ENCODE data around the gene ZMYM5.
"Not testable (repeated sequence)": the region's sequence is repeated elsewhere in the genome, so short reads cannot be mapped to it uniquely, and the experiment has no call there.

ZMYM5 gene

DNA sequence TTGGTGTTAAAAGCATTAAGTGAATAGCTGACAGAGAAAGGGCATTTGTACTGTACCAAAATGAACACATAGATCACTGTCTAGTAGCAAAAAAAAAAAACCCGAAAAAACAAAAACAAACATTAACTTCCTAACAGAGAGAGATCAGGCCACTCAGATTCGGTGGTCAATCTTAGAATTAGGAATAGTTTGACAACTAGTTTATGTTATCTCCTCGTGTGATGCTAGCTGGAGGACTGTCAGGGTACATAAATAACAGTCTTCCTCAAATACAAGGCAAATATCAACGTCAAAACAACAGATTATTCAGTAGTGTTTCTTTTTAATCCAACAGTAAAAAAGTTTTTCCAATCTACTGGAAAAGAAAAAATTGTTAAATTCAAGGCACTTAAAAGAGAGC lies 1.7 kb downstream of the ZMYM5 start:
- no peak for DNase-seq (ENCODE audit: low read depth in 1 of 2, low spot score in 1 of 2)
- in situ Hi-C loops (cut with HindIII; ENCODE audit: low pct_unique_long_range_greater_than_20kb, low sequenced_read_pairs): no loop called here
- no peak for TF ChIP-seq JUND (IDR thresholded peaks at IDR 0.05; ENCODE audit: low read depth)

- in situ Hi-C loops (cut with HindIII; ENCODE audit: low pct_unique_long_range_greater_than_20kb, low sequenced_read_pairs): no loop called here
- DNase-seq (ENCODE audit: low read depth in 1 of 2, low spot score in 1 of 2): peak in 1 of 2 experiments; percentile 22
- no peak for TF ChIP-seq JUND (IDR thresholded peaks at IDR 0.05; ENCODE audit: low read depth)
These were observed 2.4 kb downstream of the ZMYM5 start for GRCh38 chr13:19860884-19861655.

DNA sequence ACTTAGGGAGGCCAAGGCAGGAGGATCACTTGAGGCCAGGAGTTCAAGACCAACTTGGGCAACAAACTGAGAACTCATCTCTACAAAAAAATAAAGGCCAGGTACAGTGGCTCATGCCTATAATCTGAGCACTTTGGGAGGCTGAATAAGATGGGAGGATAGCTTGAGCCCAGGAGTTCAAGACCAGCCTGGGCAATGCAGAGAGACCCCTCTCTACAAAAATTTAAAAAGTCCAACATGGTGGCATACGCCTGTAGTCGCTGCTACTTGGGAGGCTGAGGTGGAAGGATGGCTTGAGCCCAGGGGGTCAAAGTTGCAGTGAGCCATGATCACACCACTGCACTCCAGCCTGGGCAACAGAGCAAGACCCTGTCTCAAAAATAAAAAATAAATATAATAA lies 5.8 kb downstream of the ZMYM5 start:
- DNase-seq (ENCODE audit: low read depth in 1 of 2, low spot score in 1 of 2); in situ Hi-C loops (cut with HindIII; ENCODE audit: low pct_unique_long_range_greater_than_20kb, low sequenced_read_pairs): not testable (repeated sequence)

DNA sequence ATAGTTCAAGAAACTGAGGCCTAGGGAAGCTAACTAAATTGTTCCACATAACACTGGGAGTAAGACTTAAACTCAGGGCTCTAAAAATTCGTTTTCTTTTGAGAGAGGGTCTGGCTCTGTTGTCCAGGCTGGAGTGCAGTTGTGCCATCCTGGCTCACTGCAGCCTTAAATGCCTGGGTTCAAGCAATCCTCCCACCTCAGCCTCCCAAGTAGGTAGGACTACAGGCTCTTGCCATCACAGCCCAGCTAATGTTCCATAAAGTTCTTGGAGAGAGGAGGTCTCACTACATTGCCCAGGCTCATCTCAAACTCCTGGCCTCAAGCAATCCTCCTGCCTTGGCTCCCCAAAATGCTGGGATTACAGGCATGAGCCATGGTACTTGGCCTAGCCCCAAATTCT lies 10.7 kb downstream of the ZMYM5 start:
- in situ Hi-C loops (cut with HindIII; ENCODE audit: low pct_unique_long_range_greater_than_20kb, low sequenced_read_pairs): no loop called here
- no peak for DNase-seq (ENCODE audit: low read depth in 1 of 2, low spot score in 1 of 2)
- TF ChIP-seq JUND (IDR thresholded peaks at IDR 0.05; ENCODE audit: low read depth): no peak

DNA sequence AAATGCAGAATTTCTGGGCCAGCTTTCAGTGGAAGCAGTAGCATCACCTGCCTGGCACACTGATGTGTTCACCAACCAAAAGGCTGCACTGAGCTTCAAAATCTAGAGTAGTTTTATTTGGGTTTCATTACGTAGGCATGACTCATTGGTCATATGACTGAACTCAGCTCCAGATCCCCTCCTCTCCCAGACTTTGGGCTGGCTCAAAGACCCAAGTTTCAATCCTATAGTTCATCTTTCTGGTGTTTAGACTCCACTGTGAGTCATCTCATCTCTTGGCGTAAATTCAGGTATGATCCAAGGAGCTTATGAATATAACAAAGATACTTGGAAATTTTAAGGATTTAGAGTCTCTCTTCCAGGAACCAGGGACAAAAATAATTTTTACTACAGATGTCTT lies 17.7 kb downstream of the ZMYM5 start:
- no peak for TF ChIP-seq JUND (IDR thresholded peaks at IDR 0.05; ENCODE audit: low read depth)
- in situ Hi-C loops (cut with HindIII; ENCODE audit: low pct_unique_long_range_greater_than_20kb, low sequenced_read_pairs): no loop called here
- peak in 1 of 2 experiments; percentile 12 for DNase-seq (ENCODE audit: low read depth in 1 of 2, low spot score in 1 of 2)

DNA sequence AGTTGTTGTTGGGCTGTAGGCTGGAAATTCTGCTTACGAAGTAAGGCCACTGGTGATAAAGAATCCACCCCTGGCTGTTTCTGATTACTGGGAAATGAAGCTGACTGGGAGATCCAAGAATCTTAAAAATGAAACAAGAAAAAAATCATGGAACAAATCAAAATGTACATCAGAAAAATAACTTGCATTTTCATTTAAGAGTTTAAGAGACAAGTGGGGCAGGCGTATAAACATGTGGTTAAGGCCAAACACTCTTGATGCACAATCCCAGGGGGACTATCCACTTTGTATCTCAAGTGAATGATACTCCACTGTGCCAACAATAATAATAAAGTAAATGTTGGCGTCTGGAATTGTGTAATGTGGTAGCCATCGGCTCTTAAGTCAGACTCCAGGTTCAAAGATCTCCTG lies 24.6 kb downstream of the ZMYM5 start:
- in situ Hi-C loops (cut with HindIII; ENCODE audit: low pct_unique_long_range_greater_than_20kb, low sequenced_read_pairs): no loop called here
- no peak for DNase-seq (ENCODE audit: low read depth in 1 of 2, low spot score in 1 of 2)
- TF ChIP-seq JUND (IDR thresholded peaks at IDR 0.05; ENCODE audit: low read depth): no peak

DNA sequence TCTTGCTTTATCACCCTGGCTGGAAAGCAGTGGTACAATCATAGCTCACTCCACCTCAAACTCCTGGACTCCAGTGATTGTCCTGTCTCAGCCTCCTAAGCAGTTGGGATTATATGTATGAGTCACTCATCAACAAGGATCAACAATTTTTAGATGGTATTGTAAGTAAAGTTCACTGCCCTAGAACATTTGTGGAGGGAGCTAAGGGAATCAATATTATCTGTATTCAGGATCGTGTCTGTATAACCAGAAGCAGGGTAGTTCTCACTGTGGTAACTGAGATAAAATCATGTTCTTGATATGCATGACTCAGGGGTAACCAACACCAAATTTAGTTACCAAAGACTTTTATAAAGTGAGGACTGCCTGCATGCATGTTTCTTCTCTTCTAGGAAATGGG lies 27.0 kb downstream of the ZMYM5 start:
- in situ Hi-C loops (cut with HindIII; ENCODE audit: low pct_unique_long_range_greater_than_20kb, low sequenced_read_pairs): no loop called here
- no peak for DNase-seq (ENCODE audit: low read depth in 1 of 2, low spot score in 1 of 2)
- TF ChIP-seq JUND (IDR thresholded peaks at IDR 0.05; ENCODE audit: low read depth): no peak

DNA sequence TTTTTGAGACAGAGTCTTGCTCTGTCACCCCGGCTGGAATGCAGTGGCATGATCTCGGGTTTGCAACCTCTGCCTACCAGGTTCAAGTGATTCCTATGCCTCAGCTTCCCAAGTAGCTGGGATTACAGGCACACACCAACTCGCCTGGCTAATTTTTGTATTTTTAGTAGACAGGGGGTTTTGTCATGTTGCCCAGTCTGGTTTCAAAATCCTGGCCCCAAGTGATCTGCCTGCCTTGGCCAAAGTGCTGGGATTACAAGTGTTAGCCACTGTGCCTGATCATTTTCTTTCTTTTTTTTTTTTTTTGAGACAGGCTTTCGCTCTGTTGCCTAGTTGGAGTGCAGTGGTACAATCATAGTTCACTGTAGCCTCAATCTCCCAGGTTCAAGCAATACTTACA lies 28.7 kb downstream of the ZMYM5 start:
- in situ Hi-C loops (cut with HindIII; ENCODE audit: low pct_unique_long_range_greater_than_20kb, low sequenced_read_pairs): no loop called here
- no peak for DNase-seq (ENCODE audit: low read depth in 1 of 2, low spot score in 1 of 2)
- TF ChIP-seq JUND (IDR thresholded peaks at IDR 0.05; ENCODE audit: low read depth): no peak

DNA sequence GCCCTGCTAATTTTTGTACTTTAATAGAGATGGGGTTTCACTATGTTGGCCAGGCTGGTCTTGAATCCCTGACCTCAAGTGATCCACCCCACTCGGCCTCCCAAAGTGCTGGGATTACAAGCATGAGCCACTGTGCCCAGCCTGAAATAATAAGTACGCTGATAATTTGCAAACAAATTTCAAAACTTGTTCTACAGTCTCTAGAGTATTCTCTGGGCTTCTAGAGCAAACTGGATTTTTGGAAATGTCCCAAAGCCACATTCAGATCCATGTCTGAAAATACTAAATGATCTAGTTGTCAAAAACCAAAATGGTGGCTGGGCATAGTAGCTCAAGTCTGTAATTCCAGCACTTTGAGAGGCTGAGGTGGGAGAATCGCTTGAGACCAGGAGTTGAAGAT lies 40.8 kb downstream of the ZMYM5 start:
- in situ Hi-C loops (cut with HindIII; ENCODE audit: low pct_unique_long_range_greater_than_20kb, low sequenced_read_pairs): no loop called here
- no peak for TF ChIP-seq JUND (IDR thresholded peaks at IDR 0.05; ENCODE audit: low read depth)
- no peak for DNase-seq (ENCODE audit: low read depth in 1 of 2, low spot score in 1 of 2)

DNA sequence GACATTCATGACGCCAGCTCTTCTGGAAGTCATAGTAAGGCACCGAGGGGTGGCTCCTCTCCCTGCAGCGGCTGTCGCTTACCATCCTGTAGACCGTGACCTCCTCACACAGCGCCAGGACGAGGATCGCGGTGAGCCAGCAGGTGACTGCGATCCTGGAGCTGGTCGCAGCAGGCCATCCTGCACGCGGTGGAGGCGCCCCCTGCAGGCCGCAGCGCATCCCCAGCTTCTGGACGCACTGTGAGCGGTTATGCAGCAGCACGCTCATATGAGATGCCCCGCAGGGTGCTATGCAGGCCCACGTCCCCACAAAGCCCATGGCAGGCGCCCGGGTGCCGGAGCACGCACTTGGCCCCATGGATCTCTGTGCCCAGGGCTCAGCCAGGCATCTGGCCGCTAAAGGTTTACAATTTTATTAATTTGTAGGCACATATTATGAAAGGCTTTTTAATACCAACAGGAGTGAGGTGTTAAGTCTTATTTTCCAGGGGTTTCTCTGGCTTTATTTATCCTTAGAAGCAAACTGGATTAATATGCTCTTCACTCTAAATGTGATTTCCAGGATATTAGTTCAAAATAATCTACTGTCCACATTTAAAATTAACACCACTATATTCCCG lies 45.1 kb downstream of the ZMYM5 start:
- in situ Hi-C loops (cut with HindIII; ENCODE audit: low pct_unique_long_range_greater_than_20kb, low sequenced_read_pairs): no loop called here
- no peak for TF ChIP-seq JUND (IDR thresholded peaks at IDR 0.05; ENCODE audit: low read depth)
- peak; percentile 48 to 83 for DNase-seq (ENCODE audit: low read depth in 1 of 2, low spot score in 1 of 2)

- no peak for TF ChIP-seq JUND (IDR thresholded peaks at IDR 0.05; ENCODE audit: low read depth)
- DNase-seq (ENCODE audit: low read depth in 1 of 2, low spot score in 1 of 2): no peak
- in situ Hi-C loops (cut with HindIII; ENCODE audit: low pct_unique_long_range_greater_than_20kb, low sequenced_read_pairs): no loop called here
These were observed 45.8 kb downstream of the ZMYM5 start for GRCh38 chr13:19817510-19818158.

DNA sequence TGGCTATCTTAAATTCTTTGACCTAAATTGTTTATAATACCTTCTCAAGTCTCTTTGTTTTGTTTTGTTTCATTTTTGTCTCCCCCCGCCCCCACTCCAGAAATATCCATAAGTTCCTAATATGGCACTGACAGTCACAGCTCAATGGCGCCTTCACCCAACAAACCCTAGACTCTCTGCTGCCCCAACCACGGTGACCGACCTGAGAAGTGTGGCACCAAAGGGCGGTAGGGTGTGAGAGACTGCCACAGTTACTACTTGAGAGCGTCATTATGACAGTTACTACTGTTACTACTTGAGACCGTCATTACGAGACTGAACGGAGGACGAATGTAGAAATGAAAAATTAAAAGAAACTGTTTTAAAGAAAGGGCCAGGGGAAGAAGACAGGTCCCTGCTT lies 46.3 kb downstream of the ZMYM5 start:
- in situ Hi-C loops (cut with HindIII; ENCODE audit: low pct_unique_long_range_greater_than_20kb, low sequenced_read_pairs): no loop called here

GRCh38 chr13:19815842-19816241 lies 47.6 kb downstream of the ZMYM5 start:
- in situ Hi-C loops (cut with HindIII; ENCODE audit: low pct_unique_long_range_greater_than_20kb, low sequenced_read_pairs); DNase-seq (ENCODE audit: low read depth in 1 of 2, low spot score in 1 of 2): not testable (repeated sequence)

More for the DNA sequence above, 46.3 kb downstream of the ZMYM5 start:
- no peak for TF ChIP-seq JUND (IDR thresholded peaks at IDR 0.05; ENCODE audit: low read depth)
- DNase-seq (ENCODE audit: low read depth in 1 of 2, low spot score in 1 of 2): no peak

Data from T47D (cell line).